Left lung (tissue), 10 donors: ENCODE measurements around the gene DOCK8. TPM values are rescaled to one million over a fixed set of nuclear protein-coding genes. Genes with fewer than 3 reads are reported as not detected.

Experiments
- ATAC-seq: fragments of 200-7000 bp; cut with Tn5 transposase; one replicate; pipeline ENCODE4 v1.9.1; 2020; ENCODE audit warnings: moderate library complexity
- DNase-seq, 4 donors: peaks; one replicate each; pipeline ENCODE4 v3.0.0-alpha.2; 2013 to 2020
- H3K27ac ChIP-seq, 2 donors: fragments of 200-600 bp; sonication (generic) in 1 of 2; one replicate each; pipeline versions ENCODE4 v1.5.0 to v1.8.0; 2020 to 2021
- H3K27me3 ChIP-seq, 2 donors: fragments of 200-600 bp; sonication (generic) in 1 of 2; one replicate each; pipeline versions ENCODE4 v1.5.0 to v1.8.0; 2020 to 2021
- H3K36me3 ChIP-seq, 2 donors: fragments of 200-600 bp; sonication (generic) in 1 of 2; one replicate each; pipeline versions ENCODE4 v1.5.0 to v1.8.0; 2020 to 2021
- H3K4me1 ChIP-seq, 2 donors: fragments of 200-600 bp; one replicate each; pipeline ENCODE4 v1.8.0; 2021
- H3K4me3 ChIP-seq, 2 donors: fragments of 200-600 bp; sonication (generic) in 1 of 2; one replicate each; pipeline versions ENCODE4 v1.5.0 to v1.8.0; 2020 to 2021; ENCODE audit warnings: mild to moderate bottlenecking in 1 of 2
- H3K9me3 ChIP-seq, 2 donors: fragments of 200-600 bp; sonication (generic) in 1 of 2; one replicate each; pipeline versions ENCODE4 v1.5.0 to v1.8.0; 2020 to 2021
- CTCF ChIP-seq, 2 donors: fragments of 200-600 bp; sonication (generic) in 1 of 2; IDR thresholded peaks; one replicate each; pipeline versions ENCODE4 v1.5.0 to v1.8.0; 2021; ENCODE audit warnings: antibody characterized with exemption in 2 of 2
- intact Hi-C, 2 donors: fragments of 100-400 bp; cut with DNase I; formaldehyde crosslinking; loops; one replicate each; pipeline versions ENCODE4 v1.11.2 to v1.14.2; 2022
- polyA plus RNA-seq, 6 donors: library from polyadenylated mRNA; unstranded; fragments of 120-200 nt; gene quantifications; one replicate each; pipeline ENCODE4 v1.2.1, GENCODE V29; 2013; ENCODE audit not compliant: insufficient read length in 6 of 6
- total RNA-seq, 2 donors: library from RNA; stranded (reverse); fragmentation: NEBNext Ultra II Directional; extraction: Animal tissue kit (Norgen Biotek cat#: 25700); gene quantifications; one replicate each; pipeline ENCODE4 v1.2.1, GENCODE V29; 2021
- donor health status: DM: no; HTN: yes; CAD: no.
- donor health status: DM: no; HTN: no; CAD: no.

The DOCK8 gene
- total and polyA plus RNA-seq, 8 donors = 5.9 to 95.9 (median 8.5) TPM

- intact Hi-C loops = no loop called here
- H3K4me3 ChIP-seq = no peak overlapping the region
- H3K4me1 ChIP-seq = peaks cover 4 to 29% of the 10 kb centered on the region in 2 donors
Observed at GRCh38 chr9:471320-471719, 256.7 kb downstream of the DOCK8 start.

GRCh38 chr9:472479-473075, 257.9 kb downstream of the DOCK8 start:
- H3K27me3 ChIP-seq = no peaks in the 10 kb centered on the region
- no peak overlapping the region for H3K27ac ChIP-seq
- H3K9me3 ChIP-seq = no peaks in the 10 kb centered on the region
- no peak for TF ChIP-seq CTCF (IDR thresholded peaks at IDR 0.05)
- H3K4me3 ChIP-seq = no peak overlapping the region
- DNase-seq (no peak), ATAC-seq (no peak)
- peaks cover 4 to 29% of the 10 kb centered on the region in 2 donors for H3K4me1 ChIP-seq
- intact Hi-C loops = no loop called here
- no peaks in the 10 kb centered on the region for H3K36me3 ChIP-seq

More at GRCh38 chr9:471320-471719, 256.7 kb downstream of the DOCK8 start:
- Histone ChIP-seq H3K27ac (no peak overlapping the region), H3K27me3 (no peaks in the 10 kb centered on the region), H3K36me3 (no peaks in the 10 kb centered on the region), H3K9me3 (no peaks in the 10 kb centered on the region)
- DNase-seq = no peak
- no peak for TF ChIP-seq CTCF (IDR thresholded peaks at IDR 0.05)
- ATAC-seq = no peak

DNA sequence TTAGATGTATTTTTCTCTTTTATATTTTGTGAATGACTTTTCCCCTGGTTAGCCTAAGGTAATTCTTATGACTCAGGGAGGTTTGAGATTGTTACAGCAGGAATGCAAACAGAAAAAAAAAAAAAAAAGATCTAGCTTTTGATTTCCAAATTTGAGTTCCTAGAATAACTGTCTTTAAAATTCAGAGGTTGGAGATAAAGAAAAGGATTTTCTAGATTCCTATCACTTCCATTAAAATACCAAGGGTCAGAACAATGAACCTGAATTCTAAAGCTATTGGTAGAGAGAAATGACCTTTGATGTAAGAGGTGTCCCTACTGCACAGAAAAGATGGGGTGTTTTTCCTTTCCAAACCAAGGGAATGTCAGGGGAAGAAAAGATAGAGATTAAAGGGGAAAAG, 262.5 kb downstream of the DOCK8 start:
- intact Hi-C loops = no loop called here
- no peak overlapping the region for H3K27ac ChIP-seq
- ATAC-seq = no peak
- no peaks in the 10 kb centered on the region for H3K27me3 ChIP-seq
- no peaks in the 10 kb centered on the region for H3K9me3 ChIP-seq
- TF ChIP-seq CTCF (IDR thresholded peaks at IDR 0.05) = no peak
- DNase-seq = no peak
- H3K4me1 ChIP-seq = no peaks in the 10 kb centered on the region
- H3K4me3 ChIP-seq = no peak overlapping the region
- H3K36me3 ChIP-seq = no peaks in the 10 kb centered on the region

DNA sequence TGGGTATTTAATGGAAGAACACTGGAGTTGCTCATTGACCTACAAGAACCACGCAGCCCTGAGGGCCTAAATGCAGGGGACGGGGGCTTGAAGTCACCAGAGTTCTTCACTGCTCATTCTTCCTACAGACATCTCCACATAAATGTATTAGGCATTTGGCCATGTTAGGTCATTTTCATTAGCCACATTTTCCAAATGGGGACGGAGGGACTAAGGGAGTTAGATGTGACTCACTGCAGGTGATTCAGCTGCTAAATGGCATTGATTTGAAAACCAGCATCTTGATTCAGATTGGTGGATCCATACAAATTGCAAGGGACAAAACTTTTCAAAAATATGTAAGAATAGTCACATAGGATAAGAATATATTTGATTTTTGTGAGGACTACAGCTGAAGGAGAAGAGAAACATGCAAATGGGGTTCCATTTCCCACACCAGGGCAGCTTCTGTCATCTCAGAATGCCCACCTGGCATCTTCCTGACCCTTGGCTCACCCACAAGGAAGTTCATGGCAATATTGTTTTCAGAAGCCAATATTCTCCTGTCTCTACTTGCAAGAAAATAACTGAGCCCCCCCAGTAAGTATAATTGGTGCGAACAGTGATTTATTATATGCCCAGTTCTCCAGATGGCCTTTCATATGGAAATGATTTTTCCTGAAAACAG, 264.8 kb downstream of the DOCK8 start:
- H3K4me1 ChIP-seq = no peaks in the 10 kb centered on the region
- TF ChIP-seq CTCF (IDR thresholded peaks at IDR 0.05) = no peak
- H3K4me3 ChIP-seq = no peak overlapping the region
- no peaks in the 10 kb centered on the region for H3K27me3 ChIP-seq
- H3K9me3 ChIP-seq = no peaks in the 10 kb centered on the region
- H3K36me3 ChIP-seq = no peaks in the 10 kb centered on the region
- DNase-seq (no peak), ATAC-seq (no peak)
- intact Hi-C loops = no loop called here
- no peak overlapping the region for H3K27ac ChIP-seq

DNA sequence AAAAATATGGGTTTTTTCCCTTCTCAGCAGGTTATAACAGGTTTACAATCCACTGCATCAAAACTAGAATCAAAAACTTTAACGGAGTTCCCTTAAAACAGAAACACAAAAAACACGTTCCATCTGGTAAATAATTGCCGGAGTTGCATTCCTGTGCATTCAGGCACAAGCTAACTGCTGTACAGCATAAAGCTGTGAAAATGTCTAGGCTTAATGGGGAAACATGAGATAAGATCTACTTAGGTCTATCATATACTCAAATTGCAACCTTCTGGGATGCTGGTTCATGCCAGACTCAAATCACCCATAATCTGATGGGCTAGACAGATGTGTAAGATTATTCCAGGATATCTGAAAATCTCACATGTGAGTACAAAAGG, 265.3 kb downstream of the DOCK8 start:
- no peak for TF ChIP-seq CTCF (IDR thresholded peaks at IDR 0.05)
- ATAC-seq (no peak), DNase-seq (no peak)
- intact Hi-C loops = no loop called here
- Histone ChIP-seq H3K4me1 (no peaks in the 10 kb centered on the region), H3K9me3 (no peaks in the 10 kb centered on the region), H3K27me3 (no peaks in the 10 kb centered on the region), H3K4me3 (no peak overlapping the region), H3K36me3 (no peaks in the 10 kb centered on the region), H3K27ac (no peak overlapping the region)
